Hematopoietic multipotent progenitor cell treated with erythropoietin and hydrocortisone succinate and interleukin-3 and kit ligand, for 4 days (in vitro differentiated cells): ENCODE data around the gene ANKRD9.
"Not testable (repeated sequence)": the region's sequence is repeated elsewhere in the genome, so short reads cannot be mapped to it uniquely, and the experiment has no call there.

Source experiments
- DNase-seq: peaks from one replicate; pipeline ENCODE4 v3.0.0-alpha.2; 2015

Gene ANKRD9

GRCh38 chr14:102509746-102510615, at the start of gene ANKRD9:
Gene ANKRD9 (minus strand): TSS chr14:102509776. CDS start chr14:102507889, 1,887 bp downstream.
- DNase-seq: peak; percentile 97

DNA sequence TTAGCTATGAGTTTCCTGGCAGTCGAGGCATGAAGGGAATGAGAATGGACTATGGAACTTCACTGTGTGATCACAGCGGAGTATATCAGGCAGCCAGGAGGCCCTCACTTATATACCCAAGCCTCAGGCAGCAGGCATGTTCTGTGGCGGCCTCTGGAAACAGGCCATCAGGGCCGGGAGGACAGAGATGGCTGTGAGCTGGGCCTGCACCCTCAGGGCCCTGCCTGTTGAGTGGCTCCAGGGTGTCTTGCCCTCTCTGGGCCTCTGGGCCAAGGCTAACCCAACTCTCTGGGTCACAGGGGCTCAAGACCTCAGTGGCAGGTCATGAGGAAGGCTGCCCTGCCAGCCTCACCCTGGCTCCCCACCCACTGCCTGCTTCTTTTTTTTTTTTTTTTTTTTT, 49.0 kb upstream of the ANKRD9 start:
- no peak for DNase-seq

- no peak for DNase-seq
Measured at GRCh38 chr14:102557434-102558226, 48.1 kb upstream of the ANKRD9 start.

- no peak for DNase-seq
Measured at GRCh38 chr14:102556098-102556677, 46.6 kb upstream of the ANKRD9 start.

GRCh38 chr14:102554821-102555819, 45.5 kb upstream of the ANKRD9 start:
- DNase-seq: peak; percentile 82

GRCh38 chr14:102551995-102552705, 42.6 kb upstream of the ANKRD9 start:
- DNase-seq: peak; percentile 64

- DNase-seq: not testable (repeated sequence)
Measured at GRCh38 chr14:102550927-102551401, 41.4 kb upstream of the ANKRD9 start.

- DNase-seq: no peak
Measured at GRCh38 chr14:102548616-102549240, 39.2 kb upstream of the ANKRD9 start.

- DNase-seq: peak; percentile 42
Measured at GRCh38 chr14:102545461-102546265, 36.1 kb upstream of the ANKRD9 start.

GRCh38 chr14:102544747-102545460, 35.3 kb upstream of the ANKRD9 start:
- peak; percentile 79 for DNase-seq

DNA sequence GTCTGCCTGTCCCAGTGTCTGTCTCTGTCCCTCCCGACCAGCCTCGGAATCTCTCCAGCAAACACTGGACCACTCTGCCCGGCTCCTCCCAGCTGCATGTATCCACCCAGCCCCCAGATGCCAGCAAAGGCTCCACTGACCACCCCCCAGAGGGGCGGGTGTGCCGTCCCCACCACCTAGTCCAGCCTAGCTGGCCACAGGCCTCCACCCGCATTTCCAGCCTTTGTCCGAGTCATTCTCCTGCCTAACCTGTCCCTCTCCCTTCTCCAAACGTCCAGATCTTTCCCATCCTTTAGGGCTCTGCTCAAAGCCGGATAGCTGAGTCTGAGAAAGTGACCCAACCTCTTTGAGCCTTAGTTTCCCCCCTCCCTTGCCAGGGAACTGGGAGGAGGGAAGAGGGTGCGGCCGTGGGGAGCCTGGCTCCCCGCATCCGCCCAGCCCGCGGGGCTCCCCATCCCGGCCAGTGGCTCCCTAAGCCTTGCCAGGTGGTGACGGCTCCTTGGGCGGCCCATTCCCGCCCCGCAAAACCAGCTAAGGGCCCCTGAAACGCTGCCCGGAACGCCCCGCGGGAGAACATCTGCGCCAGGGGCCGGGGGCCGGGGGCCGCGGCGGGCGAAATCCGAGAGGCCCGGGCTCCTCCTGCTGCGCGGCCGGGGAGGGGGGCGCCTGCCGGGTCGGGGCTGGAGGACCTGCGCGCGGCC, 34.6 kb upstream of the ANKRD9 start:
- no peak for DNase-seq

GRCh38 chr14:102541771-102542170, 32.2 kb upstream of the ANKRD9 start:
- no peak for DNase-seq

GRCh38 chr14:102541029-102541491, 31.5 kb upstream of the ANKRD9 start:
- DNase-seq: not testable (repeated sequence)

GRCh38 chr14:102540315-102541028, 30.9 kb upstream of the ANKRD9 start:
- no peak for DNase-seq

DNA sequence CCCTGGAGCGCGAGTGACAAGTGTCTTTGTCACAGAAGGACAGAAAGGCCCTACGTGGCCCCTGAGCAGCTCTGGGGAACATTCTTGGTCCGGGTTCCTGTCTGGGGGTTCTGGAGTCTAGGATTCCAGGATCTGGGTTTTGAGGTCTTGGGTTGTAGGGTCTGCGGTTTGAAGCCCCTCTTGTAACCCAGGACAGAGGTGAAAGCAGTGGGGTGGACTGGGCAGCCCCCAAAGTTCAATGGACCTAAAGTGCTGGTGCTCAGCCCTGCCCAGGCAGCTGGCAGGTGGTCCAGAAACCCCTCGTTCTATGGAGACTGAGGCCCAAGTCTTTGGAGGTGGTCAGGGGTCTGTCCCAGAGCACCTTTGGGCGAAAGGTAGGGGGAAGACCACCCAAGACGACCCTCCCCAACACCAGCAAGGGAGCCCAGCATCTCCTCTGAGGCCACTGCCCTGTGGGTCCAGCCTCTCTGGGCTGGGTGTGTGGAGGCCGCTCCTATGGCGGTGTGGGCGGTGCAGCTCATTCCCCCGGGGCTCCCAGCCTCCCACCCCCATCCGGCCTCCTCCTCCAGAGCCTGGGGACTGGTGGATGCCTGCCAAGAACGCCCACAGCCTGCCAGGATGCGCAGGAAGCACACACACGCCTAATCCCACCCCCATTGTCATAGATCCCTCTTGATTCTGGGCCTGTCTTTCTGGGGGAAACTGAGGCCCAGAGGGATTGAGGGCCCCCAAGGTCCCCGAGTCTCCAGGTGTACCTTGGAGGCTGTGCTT, 30.2 kb upstream of the ANKRD9 start:
- no peak for DNase-seq

DNA sequence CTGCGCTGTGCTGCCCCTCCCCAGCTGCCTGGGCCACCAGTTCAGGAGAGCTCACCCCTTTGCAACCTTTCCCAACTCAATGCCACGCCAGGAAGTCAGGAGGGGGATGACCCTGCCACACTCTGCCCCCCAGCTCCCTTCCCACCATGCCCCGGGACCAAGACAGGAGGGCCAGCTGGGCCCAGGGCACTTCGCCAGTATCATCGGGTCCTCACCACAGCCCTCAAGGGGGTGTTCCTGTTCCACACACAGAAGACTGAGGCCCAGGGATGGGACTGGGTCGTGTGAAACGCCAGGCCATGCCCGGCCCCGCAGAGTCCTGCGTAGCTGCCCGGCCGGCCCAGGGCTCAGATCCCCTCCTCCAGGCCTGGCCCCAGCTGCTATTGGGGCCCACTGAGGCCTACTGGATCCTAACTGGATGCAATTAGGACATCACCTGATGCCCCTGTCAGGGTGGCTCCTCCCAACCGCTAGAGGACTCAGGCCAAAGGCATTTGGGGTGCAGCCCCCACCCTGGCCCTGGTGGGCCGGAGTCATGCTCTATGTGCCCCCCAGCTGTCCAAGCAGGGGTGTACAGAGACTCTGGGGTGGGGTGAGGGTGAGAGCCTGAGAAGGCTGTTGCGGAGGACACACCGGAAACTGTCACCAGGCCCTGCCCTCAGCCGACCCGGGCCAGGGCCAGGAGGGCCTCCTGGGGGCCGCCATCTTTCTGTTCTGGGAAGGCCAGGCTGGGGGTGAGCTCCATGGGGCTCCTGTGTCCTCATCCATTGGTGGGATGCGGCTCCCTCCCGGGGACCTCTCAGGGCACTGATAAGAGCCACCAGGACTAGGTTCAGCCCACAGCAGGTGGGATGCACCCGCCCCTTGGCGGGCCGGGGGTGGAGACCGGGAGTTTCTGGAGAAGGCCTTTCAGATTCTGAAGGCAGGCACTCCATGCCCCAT, 29.3 kb upstream of the ANKRD9 start:
- peak; percentile 62 for DNase-seq
